Midbrain (tissue), 1 donor: ENCODE results near the gene CCDC88B.
A peak's percentile ranks its signal among the peaks of the same experiment; 100 is the strongest.
"Not testable (repeated sequence)": the region's sequence is repeated elsewhere in the genome, so short reads cannot be mapped to it uniquely, and the experiment has no call there.

ENCODE experiments used
- DNase-seq: peaks from one replicate; lab custom pipeline; 2025; lab: John Stamatoyannopoulos, UW

CCDC88B gene

GRCh38 chr11:64304316-64305072, 35.5 kb upstream of the CCDC88B start:
- peak; percentile 90 for DNase-seq

DNA sequence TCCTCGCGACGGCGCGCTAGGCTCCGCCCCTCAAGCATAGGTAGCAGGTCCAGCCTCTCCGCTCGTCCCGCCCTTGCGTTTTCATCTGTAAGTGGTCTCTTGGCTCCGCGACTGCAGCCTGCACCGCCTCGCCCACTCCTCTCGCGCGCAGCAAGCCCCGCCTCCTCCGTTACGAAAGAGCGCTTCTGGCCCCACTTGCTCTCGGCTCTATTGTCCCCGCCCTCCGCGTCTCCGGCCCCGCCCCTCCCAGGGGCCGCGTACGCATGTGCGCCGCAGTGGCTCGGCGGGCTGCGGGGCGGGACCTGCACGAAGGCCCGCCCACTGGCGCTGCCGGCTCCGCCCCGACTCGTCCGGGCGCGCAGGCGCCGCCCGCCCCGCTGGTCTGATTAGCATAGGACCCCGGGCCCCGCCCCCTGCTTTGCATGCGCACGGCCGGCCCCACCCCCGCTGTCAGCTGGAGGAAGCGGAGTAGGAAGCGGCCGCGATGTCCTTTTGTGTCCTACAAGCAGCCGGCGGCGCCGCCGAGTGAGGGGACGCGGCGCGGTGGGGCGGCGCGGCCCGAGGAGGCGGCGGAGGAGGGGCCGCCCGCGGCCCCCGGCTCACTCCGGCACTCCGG, 34.8 kb upstream of the CCDC88B start, which contains the start of gene ESRRA:
Gene ESRRA, plus strand, starts transcription at position 450 of the 616 bp plus-strand sequence. CDS start 1,656 bp downstream, outside the sequence.
- DNase-seq: peak; percentile 98

DNA sequence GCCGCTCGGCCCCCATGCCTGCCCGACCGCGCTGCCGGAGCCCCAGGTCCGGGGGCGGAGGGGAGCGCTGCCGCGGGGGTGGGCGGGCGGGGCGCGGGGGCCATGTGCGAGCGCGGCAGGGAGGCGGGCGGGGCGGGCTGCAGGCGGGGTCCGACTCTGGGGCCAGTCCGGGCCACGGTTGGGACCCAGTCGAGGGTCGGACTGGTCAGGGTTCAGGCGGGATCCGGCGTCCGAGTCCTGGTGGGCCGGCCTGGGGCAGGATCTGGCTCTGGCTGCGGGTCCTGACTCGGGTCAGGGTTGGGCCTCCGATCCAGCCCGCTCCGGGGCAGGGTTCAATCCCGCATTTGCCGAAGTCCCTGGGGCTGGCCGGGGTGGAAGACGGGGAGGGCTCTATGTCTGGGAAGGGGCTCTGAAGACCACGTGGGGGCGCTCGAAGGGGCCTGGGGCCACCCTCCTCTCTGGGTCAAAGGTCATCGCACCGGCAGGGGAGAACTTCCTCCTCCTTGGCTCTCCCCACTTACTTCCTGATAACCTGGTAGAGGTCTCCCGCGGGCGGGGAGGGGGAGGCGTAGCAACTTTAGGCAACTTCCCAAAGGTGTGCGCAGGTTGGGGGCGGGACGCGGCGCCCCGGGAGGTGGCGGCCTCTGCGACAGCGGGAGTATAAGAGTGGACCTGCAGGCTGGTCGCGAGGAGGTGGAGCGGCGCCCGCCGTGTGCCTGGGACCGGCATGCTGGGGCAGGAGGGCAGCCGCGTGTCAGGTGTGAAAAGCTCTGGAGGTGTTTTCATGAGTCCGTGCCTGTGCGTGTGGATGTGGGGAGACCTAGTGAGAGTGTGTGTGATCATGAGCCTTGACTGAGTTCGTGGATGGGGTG, 34.1 kb upstream of the CCDC88B start:
- DNase-seq: peak; percentile 63

DNA sequence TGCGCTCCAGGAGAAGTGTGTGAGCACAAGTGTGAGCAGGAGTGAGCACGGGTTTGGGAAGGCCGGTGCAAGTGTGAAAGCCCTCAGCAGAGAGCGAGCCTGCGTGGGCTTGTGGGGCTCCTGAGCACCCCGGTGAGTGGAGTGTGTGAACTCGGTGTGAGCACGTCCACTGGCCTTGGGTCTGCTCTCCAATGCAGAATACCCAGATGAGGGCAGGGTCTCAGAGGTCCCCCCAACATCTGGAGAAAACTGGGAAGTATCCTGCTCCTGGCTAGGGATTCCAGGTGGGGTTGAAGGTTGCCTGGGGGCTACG, 33.5 kb upstream of the CCDC88B start:
- no peak for DNase-seq

- DNase-seq: peak; percentile 55
These were observed 33.0 kb upstream of the CCDC88B start for GRCh38 chr11:64306876-64307622.

DNA sequence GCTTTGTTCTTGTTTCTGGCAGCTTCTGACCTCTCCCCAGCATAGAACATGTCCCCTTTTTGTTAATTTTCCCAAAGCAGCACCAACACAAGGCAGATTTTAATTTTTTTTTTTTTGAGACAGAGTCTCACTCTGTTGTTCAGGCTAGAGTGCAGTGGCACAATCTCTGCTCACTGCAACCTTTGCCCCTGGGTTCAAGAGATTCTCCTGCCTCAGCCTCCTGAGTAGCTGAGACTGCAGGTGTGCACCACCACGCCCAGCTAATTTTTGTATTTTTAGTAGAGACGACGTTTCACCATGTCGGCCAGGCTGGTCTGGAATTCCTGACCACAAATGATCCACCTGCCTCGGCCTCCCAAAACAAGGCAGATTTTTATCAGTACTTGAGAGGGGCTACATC, 32.2 kb upstream of the CCDC88B start:
- DNase-seq: not testable (repeated sequence)

GRCh38 chr11:64312947-64313346, 27.1 kb upstream of the CCDC88B start:
- DNase-seq: no peak

GRCh38 chr11:64313491-64314145, 26.4 kb upstream of the CCDC88B start:
- no peak for DNase-seq

- DNase-seq: no peak
These were observed 25.7 kb upstream of the CCDC88B start for GRCh38 chr11:64314146-64314804.

GRCh38 chr11:64314805-64315561, 25.0 kb upstream of the CCDC88B start:
- DNase-seq: no peak

DNA sequence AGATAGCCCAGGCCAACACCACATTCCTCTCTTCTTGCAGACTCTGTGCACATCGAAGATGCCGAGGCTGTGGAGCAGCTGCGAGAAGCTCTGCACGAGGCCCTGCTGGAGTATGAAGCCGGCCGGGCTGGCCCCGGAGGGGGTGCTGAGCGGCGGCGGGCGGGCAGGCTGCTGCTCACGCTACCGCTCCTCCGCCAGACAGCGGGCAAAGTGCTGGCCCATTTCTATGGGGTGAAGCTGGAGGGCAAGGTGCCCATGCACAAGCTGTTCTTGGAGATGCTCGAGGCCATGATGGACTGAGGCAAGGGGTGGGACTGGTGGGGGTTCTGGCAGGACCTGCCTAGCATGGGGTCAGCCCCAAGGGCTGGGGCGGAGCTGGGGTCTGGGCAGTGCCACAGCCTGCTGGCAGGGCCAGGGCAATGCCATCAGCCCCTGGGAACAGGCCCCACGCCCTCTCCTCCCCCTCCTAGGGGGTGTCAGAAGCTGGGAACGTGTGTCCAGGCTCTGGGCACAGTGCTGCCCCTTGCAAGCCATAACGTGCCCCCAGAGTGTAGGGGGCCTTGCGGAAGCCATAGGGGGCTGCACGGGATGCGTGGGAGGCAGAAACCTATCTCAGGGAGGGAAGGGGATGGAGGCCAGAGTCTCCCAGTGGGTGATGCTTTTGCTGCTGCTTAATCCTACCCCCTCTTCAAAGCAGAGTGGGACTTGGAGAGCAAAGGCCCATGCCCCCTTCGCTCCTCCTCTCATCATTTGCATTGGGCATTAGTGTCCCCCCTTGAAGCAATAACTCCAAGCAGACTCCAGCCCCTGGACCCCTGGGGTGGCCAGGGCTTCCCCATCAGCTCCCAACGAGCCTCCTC, 24.1 kb upstream of the CCDC88B start:
- DNase-seq: not testable (repeated sequence)

DNA sequence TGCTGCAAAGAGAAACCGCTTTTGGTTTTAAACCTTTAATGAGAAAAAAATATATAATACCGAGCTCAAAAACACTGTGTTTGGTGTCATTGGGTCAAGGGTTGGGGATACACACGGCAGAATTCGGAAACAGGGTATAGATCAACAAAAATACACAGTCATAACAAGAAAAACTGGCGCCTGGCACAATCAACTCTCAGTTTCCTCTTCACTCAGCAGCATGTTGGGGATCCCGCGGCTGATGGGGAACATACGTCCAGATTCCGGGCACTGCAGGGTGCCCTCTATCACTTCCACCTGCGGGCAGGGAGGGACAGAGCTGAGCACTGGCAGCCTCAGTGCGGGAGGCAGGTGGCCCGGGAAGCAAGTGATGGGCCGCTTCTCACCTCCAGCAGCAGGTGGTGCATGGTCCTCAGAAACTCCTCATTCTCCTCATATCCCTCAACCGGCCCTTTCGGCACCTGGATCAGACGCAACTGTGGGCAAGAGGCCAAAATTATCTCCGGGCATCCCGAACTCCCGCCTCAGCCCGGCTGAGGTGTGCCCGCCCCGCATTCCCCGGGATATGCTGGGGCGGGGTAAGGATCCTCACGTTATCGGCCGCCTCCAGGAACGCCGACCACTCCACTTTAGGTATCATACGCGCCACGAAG, 23.2 kb upstream of the CCDC88B start:
- DNase-seq: no peak

- DNase-seq: peak; percentile 96
These were observed 22.6 kb upstream of the CCDC88B start, which contains the start of gene TRMT112 for GRCh38 chr11:64317325-64317960. Gene TRMT112, minus strand, starts transcription at chr11:64317559. Its CDS starts 33 bp downstream, at chr11:64317526.

DNA sequence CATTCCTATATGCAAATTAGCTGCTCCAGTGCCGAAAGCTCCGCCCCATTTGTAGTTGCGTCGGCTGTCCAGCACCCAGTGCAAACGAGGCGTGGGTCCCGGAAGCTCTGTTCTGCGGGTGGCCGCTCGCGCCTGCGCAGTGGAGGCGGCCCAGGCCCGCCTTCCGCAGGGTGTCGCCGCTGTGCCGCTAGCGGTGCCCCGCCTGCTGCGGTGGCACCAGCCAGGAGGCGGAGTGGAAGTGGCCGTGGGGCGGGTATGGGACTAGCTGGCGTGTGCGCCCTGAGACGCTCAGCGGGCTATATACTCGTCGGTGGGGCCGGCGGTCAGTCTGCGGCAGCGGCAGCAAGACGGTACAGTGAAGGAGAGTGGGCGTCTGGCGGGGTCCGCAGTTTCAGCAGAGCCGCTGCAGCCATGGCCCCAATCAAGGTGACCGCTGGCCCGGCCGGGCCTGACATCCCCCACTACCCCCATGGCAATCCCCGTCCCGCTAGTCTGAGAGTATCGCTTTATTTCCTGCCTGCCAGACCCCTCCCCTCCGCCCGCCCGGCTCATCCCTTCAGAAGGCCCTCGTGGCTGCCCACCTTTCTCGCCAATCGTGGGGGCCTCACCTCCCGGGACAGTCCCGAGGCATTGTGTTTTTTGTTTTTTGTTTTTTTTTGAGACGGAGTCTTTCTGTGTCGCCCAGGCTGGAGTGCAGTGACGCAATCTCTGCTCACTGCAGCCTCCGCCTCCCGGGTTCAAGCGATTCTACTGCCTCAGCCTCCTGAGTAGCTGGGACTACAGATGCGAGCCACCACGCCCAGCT, 21.8 kb upstream of the CCDC88B start, which contains the start of gene PRDX5:
Gene PRDX5, plus strand, starts transcription at position 161 of the 805 bp plus-strand sequence. Its CDS starts 95 bp downstream, at position 256.
- DNase-seq: peak; percentile 98

GRCh38 chr11:64318766-64319761, 20.9 kb upstream of the CCDC88B start:
- DNase-seq: no peak

- no peak for DNase-seq
These were observed 19.4 kb upstream of the CCDC88B start for GRCh38 chr11:64320556-64320955.
